T-cell (primary cell): ENCODE data around the gene MSRB2. TPM values are rescaled to one million over a fixed set of nuclear protein-coding genes. Genes with fewer than 3 reads are reported as not detected.
A peak's percentile ranks its signal among the peaks of the same experiment; 100 is the strongest.

ENCODE experiments used
- ATAC-seq, 4 experiments: fragments of 200-7000 bp in 3 of 4; fragments of 150-1000 bp in 1 of 4; cut with Tn5 transposase; replicated peaks in 1 of 4; 1 replicate in 3 of 4; 2 replicates in 1 of 4; pipeline ENCODE4 v1.10.0; 2021; ENCODE audit warnings: moderate library complexity in 3 of 4, mild to moderate bottlenecking in 2 of 4, moderate number of reproducible peaks in 1 of 4
- CTCF ChIA-PET, 2 donors: fragments of 300-600 bp; sonication (Branson Sonifier 250); formaldehyde crosslinking; loops; one replicate each; lab custom pipeline; 2022; ENCODE audit warnings: antibody characterized with exemption in 2 of 2; lab: Charles Lee
- POLR2A ChIA-PET, 2 donors: fragments of 300-600 bp; sonication (Branson Sonifier 250); formaldehyde crosslinking; loops; one replicate each; lab custom pipeline; 2022; ENCODE audit warnings: antibody characterized with exemption in 2 of 2; lab: Charles Lee
- DNase-seq, 35 experiments: peaks; one replicate each; pipeline versions ENCODE4 v3.0.0 to v3.0.0-alpha.2; 2013 to 2023
- H3K27ac ChIP-seq: one replicate; pipeline ENCODE4 v1.5.1; 2013; ENCODE audit warnings: low read length
- H3K27me3 ChIP-seq, 2 experiments: replicated peaks in 1 of 2; 1 replicate in 1 of 2; 2 replicates in 1 of 2; pipeline versions ENCODE4 v1.6.1 to v1.7.0; 2013; ENCODE audit warnings: low read length in 1 of 2, mixed read lengths in 1 of 2; ENCODE audit not compliant: control insufficient read depth in 2 of 2, insufficient read depth in 2 of 2; ENCODE audit errors: extremely low read depth in 1 of 2
- H3K36me3 ChIP-seq, 2 donors: 1 replicate in 1 of 2; 2 replicates in 1 of 2; pipeline versions ENCODE4 v1.6.1 to v1.7.0; 2013; ENCODE audit warnings: low read length in 1 of 2; ENCODE audit not compliant: control insufficient read depth in 2 of 2, insufficient read depth in 1 of 2; ENCODE audit errors: extremely low read depth in 1 of 2
- H3K4me1 ChIP-seq, 2 experiments: 1 replicate in 1 of 2; 2 replicates in 1 of 2; pipeline versions ENCODE4 v1.6.1 to v1.7.0; 2013; ENCODE audit warnings: low read length in 2 of 2, mixed read lengths in 1 of 2; ENCODE audit not compliant: insufficient read depth in 2 of 2, control insufficient read depth in 1 of 2; ENCODE audit errors: extremely low read depth in 1 of 2
- H3K4me3 ChIP-seq, 2 donors: 1 replicate in 1 of 2; 2 replicates in 1 of 2; pipeline versions ENCODE4 v1.5.1 to v1.7.0; 2013; ENCODE audit warnings: mild to moderate bottlenecking in 2 of 2, low read length in 1 of 2, moderate library complexity in 1 of 2; ENCODE audit not compliant: control insufficient read depth in 1 of 2; ENCODE audit errors: extremely low read depth in 1 of 2
- H3K9me3 ChIP-seq: 2 replicates; pipeline ENCODE4 v1.7.0; 2013
- H3K27ac Mint-ChIP-seq, 2 donors: one replicate each; pipeline ENCODE4 v1.8.0; 2020 to 2021; ENCODE audit warnings: mild to moderate bottlenecking in 2 of 2, mixed read lengths in 2 of 2
- H3K27me3 Mint-ChIP-seq, 2 donors: one replicate each; pipeline ENCODE4 v1.8.0; 2021 to 2022; ENCODE audit warnings: mixed read lengths in 2 of 2
- H3K36me3 Mint-ChIP-seq: one replicate; pipeline ENCODE4 v1.8.0; 2021; ENCODE audit warnings: mixed read lengths
- H3K4me1 Mint-ChIP-seq, 3 donors: one replicate each; pipeline ENCODE4 v1.8.0; 2020 to 2022; ENCODE audit warnings: mixed read lengths in 3 of 3, mild to moderate bottlenecking in 1 of 3
- H3K4me3 Mint-ChIP-seq, 3 donors: one replicate each; pipeline ENCODE4 v1.8.0; 2020 to 2022; ENCODE audit warnings: mild to moderate bottlenecking in 3 of 3, mixed read lengths in 3 of 3, moderate library complexity in 3 of 3
- H3K9me3 Mint-ChIP-seq, 3 donors: one replicate each; pipeline ENCODE4 v1.8.0; 2020 to 2022; ENCODE audit warnings: mixed read lengths in 3 of 3
- WGBS: methylation state at CpG from one replicate; pipeline ENCODE4 v1.1.5; 2013; ENCODE audit warnings: missing lambda C conversion rate; ENCODE audit not compliant: insufficient coverage; 5-methylcytosine and 5-hydroxymethylcytosine counted together
- total RNA-seq, 35 experiments: library from RNA in 6 of 35; stranded (reverse) in 6 of 35; fragments of 120-200 nt in 1 of 35; gene quantifications; one replicate each; pipeline versions ENCODE4 v1.2.1 to v1.2.4 and lab custom pipeline; 2013 to 2026

MSRB2 gene
- total RNA-seq, 5 donors from 2014 or later (not counting 1 experiment from before 2014, with no cell fraction given): 3.3 to 4.6 (median 3.7) TPM

GRCh38 chr10:23156447-23157150 lies 61.2 kb downstream of the MSRB2 start:
- no peak overlapping the region for H3K27ac Mint-ChIP-seq
- 57% methylated on average over 3 of the region's 10 CpGs for WGBS
- H3K4me1 Mint-ChIP-seq: peaks cover 0 to 7% (median 4%) of the 10 kb centered on the region in 3 donors
- H3K27me3 ChIP-seq: peaks cover 0 to 22% of the 10 kb centered on the region in 2 experiments
- H3K36me3 Mint-ChIP-seq: no peaks in the 10 kb centered on the region
- ChIA-PET POLR2A (no interaction called here), CTCF (interaction anchor here in 1 of 2 donors (0.7 kb wide), 1 partner anchor 168 kb away, joined by 4 read pairs; no protein-coding TSS in a partner anchor)
- no peaks in the 10 kb centered on the region for H3K36me3 ChIP-seq
- H3K4me3 ChIP-seq: no peak overlapping the region
- H3K27me3 Mint-ChIP-seq: peaks cover 41 to 45% of the 10 kb centered on the region in 2 donors
- H3K4me3 Mint-ChIP-seq: no peak overlapping the region
- no peak for DNase-seq
- no peak for ATAC-seq
- H3K4me1 ChIP-seq: no peaks in the 10 kb centered on the region
- H3K9me3 Mint-ChIP-seq: no peaks in the 10 kb centered on the region
- H3K27ac ChIP-seq: no peak overlapping the region
- no peaks in the 10 kb centered on the region for H3K9me3 ChIP-seq

GRCh38 chr10:23157239-23157681 lies 61.9 kb downstream of the MSRB2 start:
- H3K9me3 ChIP-seq: no peaks in the 10 kb centered on the region
- no peaks in the 10 kb centered on the region for H3K4me1 ChIP-seq
- H3K4me3 ChIP-seq: no peak overlapping the region
- Mint-ChIP-seq H3K4me3 (no peak overlapping the region), H3K27ac (no peak overlapping the region), H3K36me3 (no peaks in the 10 kb centered on the region), H3K9me3 (no peaks in the 10 kb centered on the region), H3K4me1 (peaks cover 0 to 7% (median 4%) of the 10 kb centered on the region in 3 donors), H3K27me3 (peaks cover 44 to 45% of the 10 kb centered on the region in 2 donors)
- ChIA-PET POLR2A (no interaction called here), CTCF (interaction anchor here in 1 of 2 donors (1.1 kb wide), 1 partner anchor 13 kb away, joined by 3 read pairs; no protein-coding TSS in a partner anchor)
- DNase-seq (no peak), ATAC-seq (no peak)
- 68% methylated on average over 14 of the region's 14 CpGs for WGBS
- H3K27ac ChIP-seq: no peak overlapping the region
- no peaks in the 10 kb centered on the region for H3K36me3 ChIP-seq
- H3K27me3 ChIP-seq: peaks cover 0 to 26% of the 10 kb centered on the region in 2 experiments

- POLR2A ChIA-PET: no interaction called here
These were observed 62.5 kb downstream of the MSRB2 start for GRCh38 chr10:23157691-23158369.

GRCh38 chr10:23158370-23158769 lies 63.0 kb downstream of the MSRB2 start:
- Histone ChIP-seq H3K4me3 (no peak overlapping the region), H3K27me3 (peaks cover 0 to 27% of the 10 kb centered on the region in 2 experiments), H3K27ac (no peak overlapping the region), H3K4me1 (no peaks in the 10 kb centered on the region), H3K36me3 (no peaks in the 10 kb centered on the region), H3K9me3 (no peaks in the 10 kb centered on the region)
- WGBS: 20% methylated on average over 2 of the region's 5 CpGs
- Mint-ChIP-seq H3K36me3 (no peaks in the 10 kb centered on the region), H3K4me3 (no peak overlapping the region), H3K27me3 (peaks cover 44 to 45% of the 10 kb centered on the region in 2 donors), H3K9me3 (no peaks in the 10 kb centered on the region), H3K27ac (no peak overlapping the region), H3K4me1 (peaks cover 0 to 7% (median 4%) of the 10 kb centered on the region in 3 donors)
- ATAC-seq (peak in 1 of 4 experiments; percentile 49), DNase-seq (peak in 22 of 35 experiments; percentile 3 to 65 (median 12))
- ChIA-PET POLR2A (no interaction called here), CTCF (interaction anchor here (0.5 to 1.3 kb wide), 5 partner anchors 8 to 785 kb away, joined by 3 to 6 read pairs (median 3); no protein-coding TSS in a partner anchor)

More at GRCh38 chr10:23157691-23158369, 62.5 kb downstream of the MSRB2 start:
- Histone ChIP-seq H3K36me3 (no peaks in the 10 kb centered on the region), H3K27ac (no peak overlapping the region), H3K9me3 (no peaks in the 10 kb centered on the region), H3K27me3 (peaks cover 0 to 26% of the 10 kb centered on the region in 2 experiments), H3K4me3 (no peak overlapping the region), H3K4me1 (no peaks in the 10 kb centered on the region)
- Mint-ChIP-seq H3K27ac (no peak overlapping the region), H3K36me3 (no peaks in the 10 kb centered on the region), H3K9me3 (no peaks in the 10 kb centered on the region), H3K4me1 (peaks cover 0 to 7% (median 4%) of the 10 kb centered on the region in 3 donors), H3K4me3 (no peak overlapping the region), H3K27me3 (peaks cover 44 to 45% of the 10 kb centered on the region in 2 donors)
- peak in 4 of 35 experiments; percentile 4 to 24 (median 6) for DNase-seq
- ATAC-seq: no peak
- CTCF ChIA-PET: interaction anchor here (0.5 to 1.3 kb wide), 4 partner anchors 9 to 785 kb away, joined by 3 read pairs; no protein-coding TSS in a partner anchor
- WGBS: 75% methylated on average over 2 of the region's 12 CpGs

GRCh38 chr10:23171232-23171876 lies 76.0 kb downstream of the MSRB2 start:
- ATAC-seq: no peak
- no peak for DNase-seq
- Histone ChIP-seq H3K9me3 (no peaks in the 10 kb centered on the region), H3K36me3 (no peaks in the 10 kb centered on the region), H3K27ac (no peak overlapping the region), H3K4me1 (peaks cover 0 to 6% of the 10 kb centered on the region in 2 experiments), H3K27me3 (peaks cover 23 to 44% of the 10 kb centered on the region in 2 experiments), H3K4me3 (no peak overlapping the region)
- ChIA-PET CTCF (no interaction called here), POLR2A (no interaction called here)
- Mint-ChIP-seq H3K4me1 (peaks cover 6 to 13% (median 13%) of the 10 kb centered on the region in 3 donors), H3K9me3 (no peaks in the 10 kb centered on the region), H3K27me3 (peaks cover 63 to 64% of the 10 kb centered on the region in 2 donors), H3K27ac (peak overlapping the region in 1 of 2 donors; percentile 57), H3K36me3 (no peaks in the 10 kb centered on the region), H3K4me3 (no peak overlapping the region)
- 20% methylated on average over 4 of the region's 26 CpGs for WGBS
